GM23248 (cell line): ENCODE measurements around the gene ACVR1B. TPM values are rescaled to one million over a fixed set of nuclear protein-coding genes. Genes with fewer than 3 reads are reported as not detected.
A peak's percentile ranks its signal among the peaks of the same experiment; 100 is the strongest.
"Not testable (repeated sequence)": the region's sequence is repeated elsewhere in the genome, so short reads cannot be mapped to it uniquely, and the experiment has no call there.

Experiments
- DNase-seq: peaks from one replicate; pipeline ENCODE4 v3.0.0-alpha.2; 2015
- H2AFZ ChIP-seq: fragments of 200-600 bp; sonication (generic); 2 replicates; pipeline ENCODE4 v1.6.1; 2016; ENCODE audit warnings: antibody characterized with exemption
- H3F3A ChIP-seq: fragments of 200-600 bp; sonication (generic); 2 replicates; pipeline ENCODE4 v1.6.1; 2016; ENCODE audit warnings: mild to moderate bottlenecking, antibody characterized with exemption, mixed run types; ENCODE audit not compliant: insufficient read depth
- H3K27ac ChIP-seq: fragments of 200-600 bp; sonication (generic); 2 replicates; pipeline ENCODE4 v1.5.1; 2016; ENCODE audit warnings: mild to moderate bottlenecking
- H3K27me3 ChIP-seq: fragments of 200-600 bp; sonication (generic); replicated peaks from 2 replicates; pipeline ENCODE4 v1.6.1; 2016; ENCODE audit warnings: mild to moderate bottlenecking; ENCODE audit not compliant: insufficient read depth
- H3K36me3 ChIP-seq: fragments of 200-600 bp; sonication (generic); 2 replicates; pipeline ENCODE4 v1.6.1; 2016; ENCODE audit warnings: low read depth, mild to moderate bottlenecking
- H3K4me1 ChIP-seq: fragments of 200-600 bp; sonication (generic); 2 replicates; pipeline ENCODE4 v1.6.1; 2016; ENCODE audit warnings: mild to moderate bottlenecking; ENCODE audit not compliant: insufficient read depth
- H3K4me2 ChIP-seq: fragments of 200-600 bp; sonication (generic); one replicate; pipeline ENCODE4 v1.6.1; 2016; ENCODE audit warnings: mild to moderate bottlenecking; ENCODE audit not compliant: unreplicated experiment
- H3K4me3 ChIP-seq: fragments of 200-600 bp; sonication (generic); 2 replicates; pipeline ENCODE4 v1.5.1; 2016; ENCODE audit warnings: mild to moderate bottlenecking
- H3K79me2 ChIP-seq: fragments of 200-600 bp; sonication (generic); 2 replicates; pipeline ENCODE4 v1.6.1; 2016; ENCODE audit warnings: mild to moderate bottlenecking; ENCODE audit not compliant: insufficient read depth
- H3K9ac ChIP-seq: fragments of 200-600 bp; sonication (generic); 2 replicates; pipeline ENCODE4 v1.6.1; 2016; ENCODE audit warnings: mild to moderate bottlenecking
- H3K9me2 ChIP-seq: fragments of 200-600 bp; sonication (generic); 2 replicates; pipeline ENCODE4 v1.6.1; 2016; ENCODE audit warnings: mixed run types, mild to moderate bottlenecking, moderate library complexity; ENCODE audit not compliant: insufficient read depth
- H3K9me3 ChIP-seq: fragments of 200-600 bp; sonication (generic); one replicate; pipeline ENCODE4 v1.6.1; 2017; ENCODE audit warnings: low read depth
- H4K20me1 ChIP-seq: fragments of 200-600 bp; sonication (generic); 2 replicates; pipeline ENCODE4 v1.6.0; 2016; ENCODE audit not compliant: insufficient read depth
- EZH2 ChIP-seq: fragments of 200-600 bp; sonication (generic); IDR thresholded peaks from 2 replicates; pipeline ENCODE4 v1.6.1; 2018; ENCODE audit warnings: antibody characterized with exemption, mild to moderate bottlenecking; ENCODE audit not compliant: insufficient read depth, poor library complexity, severe bottlenecking
- EZH2phosphoT487 ChIP-seq: fragments of 200-600 bp; sonication (generic); IDR thresholded peaks from 2 replicates; pipeline ENCODE4 v1.6.1; 2018; ENCODE audit warnings: antibody characterized with exemption, moderate library complexity, mild to moderate bottlenecking, low read depth; ENCODE audit not compliant: insufficient read depth
- WGBS, 2 experiments: methylation state at CpG; one replicate each; pipeline ENCODE4 v1.1.6; 2015 to 2017; ENCODE audit warnings: low lambda C conversion rate in 2 of 2, low coverage in 1 of 2; ENCODE audit errors: missing lambda C conversion rate in 2 of 2; 5-methylcytosine and 5-hydroxymethylcytosine counted together
- in situ Hi-C: fragments of 300-500 bp; cut with MboI; formaldehyde crosslinking; loops from 2 replicates; pipeline ENCODE4 v1.15.0; 2020
- polyA plus RNA-seq: library from polyadenylated mRNA; unstranded; fragments of >200 nt; fragmentation: Nextera tagmentation; extraction: Ambion mirVana; gene quantifications from 2 replicates; pipeline ENCODE4 v1.2.1, GENCODE V29; 2016
- total RNA-seq: library from RNA; depleted of rRNA; stranded (reverse); fragments of >200 nt; shearing (Covaris generic); gene quantifications from 2 replicates; pipeline ENCODE4 v1.2.3, GENCODE V29; 2014

Gene ACVR1B
- total and polyA plus RNA-seq, 2 experiments from 2014 or later, result 2.8 to 17.0 TPM

- no peak for DNase-seq
- Histone ChIP-seq H3F3A (peaks cover 83% of the 10 kb centered on the region), H3K9me2 (no peaks in the 10 kb centered on the region), H3K9me3 (no peaks in the 10 kb centered on the region), H3K9ac (no peak overlapping the region), H3K36me3 (no peaks in the 10 kb centered on the region), H3K27me3 (no peaks in the 10 kb centered on the region), H2AFZ (no peak overlapping the region), H3K4me3 (no peak overlapping the region), H3K27ac (peak overlapping the region; percentile 11; the same call in 1 of the 2 replicates), H3K4me2 (peak overlapping the region; percentile 85), H3K79me2 (peaks cover 59% of the 10 kb centered on the region), H4K20me1 (no peaks in the 10 kb centered on the region), H3K4me1 (peaks cover 94% of the 10 kb centered on the region)
- no peak for TF ChIP-seq EZH2phosphoT487
- no peak for TF ChIP-seq EZH2
- in situ Hi-C loops, result no loop called here
- 74 to 76% methylated on average over 8 of the region's 8 CpGs for WGBS, 2 experiments
Observed at GRCh38 chr12:51975196-51975595, 23.7 kb downstream of the ACVR1B start.

DNA sequence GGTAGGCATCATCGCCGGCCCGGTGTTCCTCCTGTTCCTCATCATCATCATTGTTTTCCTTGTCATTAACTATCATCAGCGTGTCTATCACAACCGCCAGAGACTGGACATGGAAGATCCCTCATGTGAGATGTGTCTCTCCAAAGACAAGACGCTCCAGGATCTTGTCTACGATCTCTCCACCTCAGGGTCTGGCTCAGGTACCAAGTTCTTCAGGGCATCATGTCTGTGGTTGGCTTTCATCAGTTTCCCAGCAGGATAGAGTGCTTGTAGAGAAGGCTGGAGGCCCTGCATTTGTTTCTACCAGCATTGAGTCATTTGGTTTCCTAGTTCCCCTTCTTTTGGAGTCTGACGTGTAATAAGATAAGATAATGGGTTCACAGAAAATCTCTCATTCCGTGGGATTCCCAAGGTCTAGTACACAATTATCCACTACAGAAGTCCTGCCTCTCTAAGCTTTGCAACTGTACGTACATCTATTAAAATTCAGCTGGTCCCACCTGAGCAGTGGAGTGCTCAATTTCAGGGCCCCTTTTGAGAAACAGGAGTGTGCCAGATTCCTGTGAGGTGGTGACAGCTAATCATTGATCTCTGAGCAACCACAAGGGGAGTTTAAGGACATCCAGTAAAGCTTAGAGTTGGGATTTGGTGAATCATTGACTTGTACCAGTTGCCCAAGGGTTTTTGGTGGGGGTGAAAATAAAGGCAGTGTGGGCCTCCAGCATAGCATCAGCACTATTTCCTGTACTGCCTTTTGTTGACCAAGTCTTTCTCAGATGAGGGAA lies 25.1 kb downstream of the ACVR1B start:
- Histone ChIP-seq H3K4me3 (0 out of 2 replicates have a peak overlapping the region, but pooled peaks have one; percentile 7), H3K4me1 (peaks cover 86% of the 10 kb centered on the region), H3K27ac (peak overlapping the region; percentile 85), H3K9me3 (no peaks in the 10 kb centered on the region), H3K79me2 (peaks cover 56% of the 10 kb centered on the region), H3K9ac (peak overlapping the region; percentile 16), H3F3A (peaks cover 71% of the 10 kb centered on the region), H3K4me2 (peak overlapping the region; percentile 62), H3K9me2 (no peaks in the 10 kb centered on the region), H2AFZ (no peak overlapping the region), H3K36me3 (no peaks in the 10 kb centered on the region), H4K20me1 (no peaks in the 10 kb centered on the region), H3K27me3 (no peaks in the 10 kb centered on the region)
- in situ Hi-C loops, result no loop called here
- TF ChIP-seq EZH2, result no peak
- TF ChIP-seq EZH2phosphoT487, result no peak
- DNase-seq, result peak; percentile 88
- WGBS, 2 experiments, result 82 to 84% methylated on average over 10 of the region's 10 CpGs

DNA sequence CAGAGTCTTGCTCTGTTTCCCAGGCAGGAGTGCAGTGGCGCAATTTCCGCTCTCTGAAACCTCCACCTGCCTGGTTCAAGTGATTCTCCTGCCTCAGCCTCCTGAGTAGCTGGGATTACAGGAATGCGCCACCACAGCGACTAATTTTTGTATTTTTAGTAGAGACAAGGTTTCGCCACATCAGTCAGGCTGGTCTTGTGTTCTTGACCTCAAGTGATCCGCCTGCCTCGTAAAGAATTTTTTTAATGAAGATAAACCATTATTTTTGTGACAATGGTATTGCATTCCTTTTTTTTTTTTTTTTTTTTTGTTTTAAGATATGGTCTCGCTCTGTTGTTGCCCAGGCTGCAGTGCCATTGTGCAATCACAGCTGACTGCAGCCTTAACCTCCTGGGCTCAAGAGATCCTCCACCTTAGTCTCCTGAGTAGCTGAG lies 25.8 kb downstream of the ACVR1B start:
- Histone ChIP-seq H3K9ac (peak overlapping the region; percentile 44), H3K27me3 (no peaks in the 10 kb centered on the region), H3K4me1 (peaks cover 78% of the 10 kb centered on the region), H3K79me2 (peaks cover 53% of the 10 kb centered on the region), H3K36me3 (0 out of 2 replicates have a peak, but pooled peaks cover under 1% of the 10 kb centered on the region), H3K9me3 (no peaks in the 10 kb centered on the region), H3K27ac (peak overlapping the region; percentile 85), H3F3A (peaks cover 64% of the 10 kb centered on the region), H3K4me3 (0 out of 2 replicates have a peak overlapping the region, but pooled peaks have one; percentile 7), H3K9me2 (no peaks in the 10 kb centered on the region), H3K4me2 (peak overlapping the region; percentile 62), H4K20me1 (no peaks in the 10 kb centered on the region), H2AFZ (no peak overlapping the region)
- peak; percentile 29 for DNase-seq
- in situ Hi-C loops, result no loop called here
- TF ChIP-seq EZH2 (no peak), EZH2phosphoT487 (no peak)
- WGBS, 2 experiments, result 89 to 93% methylated on average over 8 of the region's 8 CpGs

DNA sequence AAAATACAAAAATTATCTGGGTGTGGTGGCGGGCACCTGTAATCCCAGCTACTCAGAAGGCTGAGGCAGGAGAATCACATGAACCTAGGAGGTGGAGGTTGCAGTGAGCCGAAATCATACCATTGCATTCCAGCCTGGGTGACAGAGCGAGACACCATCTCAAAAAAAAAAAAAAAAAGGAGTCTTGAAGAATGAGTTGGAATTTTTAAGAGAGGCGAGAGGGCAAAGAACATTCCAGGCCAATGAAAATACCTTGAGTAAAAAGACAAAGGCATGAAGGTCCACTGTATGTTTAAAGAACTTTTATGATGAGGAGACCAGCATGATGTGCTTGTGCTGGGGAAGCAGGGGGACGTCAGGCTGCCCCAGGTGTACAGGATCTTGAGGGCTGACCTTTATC lies 27.8 kb downstream of the ACVR1B start:
- Histone ChIP-seq H3F3A (peaks cover 46% of the 10 kb centered on the region), H3K27ac (peak overlapping the region; percentile 63), H3K79me2 (peaks cover 45% of the 10 kb centered on the region), H3K4me3 (peak overlapping the region; percentile 41), H3K9ac (peak overlapping the region; percentile 15; the same call in 1 of the 2 replicates), H3K4me1 (peaks cover 58% of the 10 kb centered on the region), H3K36me3 (peaks cover 13% of the 10 kb centered on the region; the same call in 1 of the 2 replicates), H3K4me2 (peak overlapping the region; percentile 72)
- H3K9me3 ChIP-seq, H3K9me2 ChIP-seq, H2AFZ ChIP-seq, in situ Hi-C loops, H3K27me3 ChIP-seq, H4K20me1 ChIP-seq: not testable (repeated sequence)
- WGBS, 2 experiments, result 45 to 60% methylated on average over 4 to 5 of the region's 5 CpGs
- DNase-seq, result peak; percentile 71
